Stomach (tissue), 4 donors: Measurements from ENCODE around the gene ARL4D.

Experiments
- CTCF ChIP-seq, 7 experiments: fragments of 450-650 bp in 4 of 7; fragments of 200-600 bp in 3 of 7; sonication (generic) in 3 of 7; IDR thresholded peaks; one replicate each; pipeline ENCODE4 v1.5.1; 2016 to 2019; ENCODE audit warnings: antibody characterized with exemption in 7 of 7, control low read depth in 2 of 7, mild to moderate bottlenecking in 1 of 7
- EP300 ChIP-seq: sonication (generic); formaldehyde crosslinking; IDR thresholded peaks from one replicate; pipeline ENCODE4 v1.6.1; 2017; ENCODE audit warnings: antibody characterized with exemption
- POLR2A ChIP-seq, 4 donors: fragments of 450-650 bp; IDR thresholded peaks; one replicate each; pipeline ENCODE4 v1.6.1; 2016; ENCODE audit warnings: antibody characterized with exemption in 4 of 4, control low read depth in 2 of 4, mild to moderate bottlenecking in 1 of 4, moderate library complexity in 1 of 4
- POLR2AphosphoS5 ChIP-seq, 3 donors: sonication (generic); formaldehyde crosslinking; IDR thresholded peaks; one replicate each; pipeline ENCODE4 v1.6.1; 2016; ENCODE audit warnings: antibody characterized with exemption in 3 of 3

GRCh38 chr17:43444223-43445008 is 45.6 kb downstream of the ARL4D start:
- TF ChIP-seq CTCF (IDR thresholded peaks at IDR 0.05) (no peak), EP300 (no peak), POLR2A (IDR thresholded peaks at IDR 0.05) (no peak), POLR2AphosphoS5 (IDR thresholded peaks at IDR 0.05) (no peak)
